GM18499 (cell line): ENCODE measurements around the gene GSTM1.

Experiments used
- ATAC-seq: cut with Tn5 transposase; IDR thresholded peaks from one replicate; pipeline ENCODE4 v1.9.1; 2021; ENCODE audit warnings: moderate number of reproducible peaks; ENCODE audit not compliant: insufficient read depth, unreplicated experiment

GSTM1 gene

GRCh38 chr1:109687641-109688499, at the start of gene GSTM1:
Gene GSTM1, plus strand, starts transcription at chr1:109687817. Its CDS starts 57 bp downstream, at chr1:109687874.
- peak; percentile 73 for ATAC-seq

GRCh38 chr1:109639063-109639840, 48.4 kb upstream of the GSTM1 start:
- no peak for ATAC-seq

GRCh38 chr1:109639841-109640184, 47.8 kb upstream of the GSTM1 start:
- ATAC-seq, result no peak

- no peak for ATAC-seq
Measured at GRCh38 chr1:109640285-109640865, 47.2 kb upstream of the GSTM1 start.

- ATAC-seq, result no peak
Measured at GRCh38 chr1:109641078-109641740, 46.4 kb upstream of the GSTM1 start.

- no peak for ATAC-seq
Measured at GRCh38 chr1:109641861-109642260, 45.8 kb upstream of the GSTM1 start.

- ATAC-seq, result no peak
Measured at GRCh38 chr1:109642626-109643025, 45.0 kb upstream of the GSTM1 start.

- no peak for ATAC-seq
Measured at GRCh38 chr1:109643385-109644230, 44.0 kb upstream of the GSTM1 start.

- no peak for ATAC-seq
Measured at GRCh38 chr1:109644670-109645069, 42.9 kb upstream of the GSTM1 start.

- ATAC-seq, result no peak
Measured at GRCh38 chr1:109649491-109649914, 38.1 kb upstream of the GSTM1 start.

GRCh38 chr1:109650609-109651008, 37.0 kb upstream of the GSTM1 start:
- ATAC-seq, result no peak

GRCh38 chr1:109652402-109652801, 35.2 kb upstream of the GSTM1 start:
- ATAC-seq, result no peak

GRCh38 chr1:109653306-109653705, 34.3 kb upstream of the GSTM1 start:
- ATAC-seq, result no peak

GRCh38 chr1:109654519-109654918, 33.1 kb upstream of the GSTM1 start:
- ATAC-seq, result no peak

GRCh38 chr1:109655615-109656519, 31.8 kb upstream of the GSTM1 start, which contains the start of gene GSTM4:
Gene GSTM4, plus strand, starts transcription at chr1:109656099. Its CDS starts 291 bp downstream, at chr1:109656390.
- ATAC-seq, result peak; percentile 74

GRCh38 chr1:109657395-109657794, 30.2 kb upstream of the GSTM1 start:
- ATAC-seq, result no peak

GRCh38 chr1:109657970-109658369, 29.6 kb upstream of the GSTM1 start:
- no peak for ATAC-seq

GRCh38 chr1:109658533-109659042, 29.0 kb upstream of the GSTM1 start:
- ATAC-seq, result no peak
